GM19395 (cell line): ENCODE results near the gene INO80E.
"Not testable (repeated sequence)": the region's sequence is repeated elsewhere in the genome, so short reads cannot be mapped to it uniquely, and the experiment has no call there.

Experiments used
- ATAC-seq: cut with Tn5 transposase; IDR thresholded peaks from one replicate; pipeline ENCODE4 v1.9.1; 2021; ENCODE audit warnings: mild to moderate bottlenecking, moderate library complexity; ENCODE audit not compliant: unreplicated experiment

The INO80E gene

DNA sequence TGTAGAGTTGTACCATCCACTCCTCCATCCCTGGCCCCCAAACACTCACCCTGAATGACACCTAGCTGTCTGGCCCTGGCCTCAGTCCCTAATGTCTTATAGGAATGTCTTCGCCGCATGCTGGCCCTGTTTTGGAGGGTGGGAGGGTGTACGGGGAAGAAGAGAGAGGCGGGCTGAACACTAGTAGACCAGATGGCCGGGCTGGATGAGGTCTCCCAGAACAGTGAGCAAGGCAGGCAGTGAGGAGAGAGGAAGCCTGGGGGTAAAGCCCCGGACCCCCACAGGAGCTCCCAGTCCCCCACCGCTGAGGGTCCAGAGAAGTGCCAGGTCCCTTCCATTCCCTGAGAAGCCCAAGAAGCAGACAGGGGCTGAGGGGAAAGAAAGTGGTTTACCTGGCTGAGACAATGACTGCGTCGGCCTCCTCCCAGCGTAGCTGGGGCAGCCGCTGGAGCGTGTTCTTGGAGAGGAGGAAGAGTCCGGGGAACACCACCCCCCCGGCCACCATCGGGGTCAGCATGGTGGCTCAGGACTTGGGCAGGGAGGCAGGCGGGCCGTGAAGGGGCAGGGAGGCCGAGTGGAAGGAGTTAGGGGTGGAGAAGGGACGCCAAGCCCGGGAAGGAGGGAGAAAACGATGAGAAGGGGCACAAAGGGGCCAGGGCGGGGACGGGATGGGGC is 34.1 kb downstream of the INO80E start:
- no peak for ATAC-seq

DNA sequence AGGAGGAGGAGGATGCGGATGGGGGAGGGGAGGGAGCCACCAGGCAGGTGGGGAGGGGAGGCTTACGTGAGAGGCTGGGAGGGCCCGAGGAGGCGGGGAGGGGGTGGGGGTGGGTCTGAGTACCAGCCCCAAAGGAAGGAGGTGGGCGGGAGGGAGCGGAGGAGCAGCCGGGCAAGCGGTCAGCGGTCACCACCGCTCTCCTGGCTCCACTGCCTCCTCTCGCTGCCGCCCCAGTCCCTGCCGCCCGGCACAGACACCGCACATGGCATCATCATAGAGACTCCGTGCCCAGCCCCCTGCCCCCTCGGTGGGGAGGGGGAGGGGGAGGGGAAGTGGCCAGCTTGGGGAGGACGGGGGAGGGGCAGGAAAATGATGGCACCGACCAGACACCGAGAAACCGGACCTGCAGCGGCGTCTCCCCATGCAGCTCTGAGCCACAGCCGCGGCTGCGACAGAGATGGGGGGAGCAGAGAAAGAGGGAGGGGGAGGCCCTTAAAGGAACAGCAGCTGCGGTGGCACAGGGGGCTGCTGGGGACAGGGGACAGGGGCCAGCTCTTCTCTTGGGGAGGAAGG is 34.9 kb downstream of the INO80E start, which contains the start of gene TLCD3B:
Gene TLCD3B, minus strand, starts transcription at position 431 of the 573 bp plus-strand sequence. CDS start 744 bp downstream, outside the sequence.
- no peak for ATAC-seq

DNA sequence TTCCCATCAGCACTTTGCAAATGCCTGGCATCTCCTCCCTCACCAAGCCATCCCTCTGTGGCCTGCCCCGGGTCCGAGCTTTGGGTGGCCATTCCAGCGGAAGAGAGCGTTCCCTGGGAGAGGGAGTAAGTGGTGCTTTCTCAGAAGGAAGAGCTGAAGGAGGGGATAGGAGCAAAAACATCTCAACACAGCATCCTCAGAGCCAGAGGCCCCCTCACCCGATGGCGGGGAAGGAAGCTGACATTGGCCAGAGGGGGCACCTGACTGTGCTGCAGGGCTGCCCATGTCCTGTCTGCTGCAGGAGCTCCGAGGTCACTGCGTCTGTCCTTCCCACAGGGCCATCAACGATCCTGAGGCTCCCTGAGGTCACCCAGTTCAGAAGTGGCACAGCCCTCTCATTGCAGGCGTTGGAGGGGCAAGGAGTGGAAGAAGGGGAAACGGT is 35.5 kb downstream of the INO80E start:
- ATAC-seq: no peak

DNA sequence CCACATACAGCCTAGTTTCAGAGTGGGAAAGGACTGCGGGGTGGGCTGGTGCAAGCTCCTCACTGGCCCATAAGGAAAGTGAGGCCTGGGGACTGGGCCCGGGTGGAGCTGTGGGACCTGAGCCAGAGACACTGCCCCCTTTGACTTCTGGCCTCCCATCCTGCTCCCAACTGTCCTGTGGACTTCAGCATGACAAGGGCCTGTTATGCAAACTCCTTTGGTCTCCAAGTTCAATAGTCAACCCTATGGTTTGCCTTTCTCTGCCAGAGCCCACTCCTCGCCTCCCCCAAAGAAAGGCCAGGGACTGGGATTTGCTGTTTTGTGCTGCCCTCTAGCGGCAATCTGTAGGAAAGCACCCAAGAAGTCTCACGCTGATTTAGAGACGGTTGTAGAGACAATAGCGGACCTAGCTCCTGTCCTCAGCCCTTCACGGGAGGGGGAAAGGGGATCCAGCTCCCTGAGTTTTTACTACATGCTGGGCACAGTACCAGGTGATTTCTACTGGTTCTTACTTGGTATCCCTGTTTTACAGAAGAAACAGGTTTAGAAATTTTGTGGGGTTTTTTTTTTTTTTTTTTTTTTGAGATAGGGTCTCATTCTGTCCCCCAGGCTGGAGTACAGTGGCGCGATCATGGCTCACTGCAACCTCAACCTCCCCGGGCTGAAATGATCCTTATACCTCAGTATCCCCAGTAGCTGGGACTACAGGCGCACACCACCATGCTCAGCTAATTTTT is 36.2 kb downstream of the INO80E start:
- no peak for ATAC-seq

DNA sequence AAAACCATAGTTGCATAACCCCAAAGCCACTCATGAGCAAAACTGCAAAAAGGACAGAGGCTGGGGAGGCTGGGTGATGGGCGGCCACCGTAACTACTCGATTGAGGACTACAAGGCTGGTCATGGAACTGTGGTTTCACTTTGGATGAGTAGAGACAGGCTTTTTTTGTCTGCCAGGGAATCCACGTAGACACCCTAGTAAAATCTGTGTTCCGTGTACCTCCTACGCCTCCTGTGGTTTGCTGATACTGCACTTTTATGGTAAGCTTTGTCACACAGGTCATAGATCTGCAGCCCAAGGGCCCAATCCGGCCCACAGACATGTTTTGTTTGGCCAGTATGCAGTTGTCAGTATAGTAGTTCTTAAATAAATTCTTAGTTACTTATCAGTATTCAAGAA is 37.2 kb downstream of the INO80E start:
- ATAC-seq: no peak

DNA sequence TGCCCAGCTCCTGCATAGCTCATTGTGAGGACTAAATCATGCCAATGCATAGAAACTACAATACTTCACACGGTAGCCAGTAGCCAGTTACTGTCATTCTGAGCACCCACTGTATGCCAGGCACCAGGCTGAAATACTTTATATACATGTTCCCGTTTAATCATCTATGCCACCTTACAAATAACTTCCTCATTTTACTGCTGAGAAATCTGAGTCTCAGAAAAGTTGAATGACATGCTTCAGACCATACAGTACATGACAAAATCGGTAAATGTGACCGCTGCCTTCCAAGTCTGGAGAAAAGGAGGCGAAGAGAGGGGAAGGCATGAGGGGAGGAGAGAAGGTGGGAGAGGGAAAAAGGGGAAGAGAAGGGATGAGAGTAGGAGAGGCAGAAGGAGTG is 44.2 kb downstream of the INO80E start:
- no peak for ATAC-seq

DNA sequence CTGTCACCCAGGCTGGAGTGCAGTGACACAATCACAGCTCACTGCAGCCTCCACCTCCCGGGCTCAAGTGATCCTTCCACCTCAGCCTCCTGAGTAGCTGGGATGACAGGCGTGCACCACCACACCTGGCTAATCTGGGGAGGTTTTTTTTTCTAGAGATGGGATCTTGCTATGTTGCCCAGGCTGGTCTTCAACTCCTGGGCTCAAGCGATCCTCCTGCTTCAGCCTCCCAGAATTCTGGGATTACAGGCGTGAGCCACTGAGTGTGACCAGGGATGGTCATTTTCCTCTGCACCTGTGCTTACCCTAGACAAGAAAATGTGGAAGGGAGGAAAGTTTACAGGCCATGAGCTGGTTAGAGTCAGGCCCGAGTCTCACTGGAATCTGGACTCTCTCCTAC is 44.6 kb downstream of the INO80E start:
- ATAC-seq: not testable (repeated sequence)

DNA sequence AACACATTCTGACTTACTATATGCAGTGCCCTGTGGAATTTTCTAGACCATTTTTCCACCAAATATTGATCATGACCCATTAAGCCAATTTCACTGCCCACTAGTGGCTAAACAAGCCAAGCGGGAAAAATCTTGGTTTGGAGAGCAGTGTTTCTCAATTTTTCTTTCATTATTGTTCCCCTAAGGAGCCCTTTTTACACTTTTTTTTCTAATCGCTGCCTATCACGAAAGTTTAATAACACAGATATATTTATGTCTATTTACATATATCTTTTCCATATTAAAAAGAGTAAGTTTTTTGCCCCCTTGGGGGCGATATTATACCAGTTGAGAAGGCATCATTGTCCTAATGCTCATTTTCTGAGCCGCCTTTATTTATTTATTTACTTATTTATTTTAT is 45.8 kb downstream of the INO80E start:
- no peak for ATAC-seq

DNA sequence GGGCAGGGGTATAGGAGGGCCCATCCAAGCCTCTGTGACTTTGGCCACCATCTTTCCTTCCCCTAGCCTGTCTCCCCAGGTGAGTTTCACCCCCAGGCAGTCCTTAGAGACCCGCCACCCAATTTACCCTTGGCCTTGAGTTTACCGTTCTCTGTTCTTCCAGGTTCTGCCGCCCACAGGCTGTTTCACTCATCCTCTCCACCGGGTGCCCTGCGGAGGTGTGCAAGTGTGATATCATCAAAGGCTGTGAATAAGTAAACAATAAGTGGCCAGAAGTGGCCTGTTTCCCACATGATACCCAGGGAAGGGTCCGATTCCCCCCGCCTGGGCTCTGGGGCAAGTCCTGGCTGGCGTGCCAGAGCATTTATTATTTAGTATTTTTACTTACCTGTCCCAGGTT is 50.1 kb downstream of the INO80E start:
- no peak for ATAC-seq

DNA sequence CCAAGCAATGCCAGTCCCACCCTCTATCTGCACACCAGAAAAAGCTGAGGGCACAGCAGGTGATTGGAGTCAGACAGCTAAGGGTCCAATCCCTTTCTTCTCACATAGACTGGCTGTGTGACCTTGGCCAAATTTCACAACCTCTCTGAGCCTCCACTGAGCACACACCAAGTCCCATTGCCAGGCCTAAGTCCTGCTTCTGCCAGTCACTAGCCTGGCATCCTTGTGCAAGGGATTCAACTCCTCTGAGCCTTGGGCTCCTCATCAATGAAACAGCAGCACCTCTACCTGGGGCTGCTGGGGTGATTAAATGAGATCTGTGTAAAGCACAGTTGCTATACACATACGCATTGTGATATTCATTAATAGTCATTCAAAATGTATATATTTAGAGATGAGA is 50.5 kb downstream of the INO80E start:
- no peak for ATAC-seq

DNA sequence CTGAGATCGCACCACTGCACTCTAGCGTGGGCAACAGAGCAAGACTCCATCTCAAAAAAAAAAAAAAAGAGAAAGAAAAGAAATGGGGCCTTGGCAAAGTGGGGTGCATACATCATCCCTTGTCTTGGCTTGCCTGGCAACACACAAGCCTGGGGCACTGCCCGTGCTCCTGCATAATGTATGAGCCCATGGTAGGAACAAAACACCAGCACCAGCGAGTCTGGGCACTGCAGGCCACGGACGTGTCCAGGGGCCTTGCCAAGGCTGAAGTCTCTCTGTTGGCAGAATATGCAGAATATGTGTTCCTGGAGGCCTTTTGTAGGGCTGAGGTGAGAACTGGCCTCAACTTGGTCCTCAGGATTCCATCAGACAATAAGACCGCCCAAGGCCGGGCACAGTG is 53.8 kb downstream of the INO80E start:
- ATAC-seq: no peak

DNA sequence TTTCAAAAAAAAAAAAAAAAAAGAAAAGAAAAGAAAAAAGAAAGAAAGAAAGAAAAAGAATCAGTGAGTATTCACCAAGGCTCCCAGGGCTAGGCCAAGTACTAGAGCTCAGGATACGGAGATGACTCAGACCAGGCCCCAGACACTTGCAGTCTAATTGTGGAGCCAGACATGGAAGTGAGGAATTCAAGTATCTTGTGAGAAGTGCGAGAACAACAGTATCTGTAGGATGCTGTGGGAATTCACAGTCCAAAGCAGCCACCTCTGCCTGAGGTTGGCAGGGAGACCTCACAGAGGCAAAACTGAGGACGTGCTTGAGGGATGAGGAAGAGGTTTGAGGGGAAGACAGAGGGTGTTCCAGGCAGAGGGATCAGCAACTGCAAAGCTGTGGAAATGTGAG is 55.5 kb downstream of the INO80E start:
- ATAC-seq: no peak

DNA sequence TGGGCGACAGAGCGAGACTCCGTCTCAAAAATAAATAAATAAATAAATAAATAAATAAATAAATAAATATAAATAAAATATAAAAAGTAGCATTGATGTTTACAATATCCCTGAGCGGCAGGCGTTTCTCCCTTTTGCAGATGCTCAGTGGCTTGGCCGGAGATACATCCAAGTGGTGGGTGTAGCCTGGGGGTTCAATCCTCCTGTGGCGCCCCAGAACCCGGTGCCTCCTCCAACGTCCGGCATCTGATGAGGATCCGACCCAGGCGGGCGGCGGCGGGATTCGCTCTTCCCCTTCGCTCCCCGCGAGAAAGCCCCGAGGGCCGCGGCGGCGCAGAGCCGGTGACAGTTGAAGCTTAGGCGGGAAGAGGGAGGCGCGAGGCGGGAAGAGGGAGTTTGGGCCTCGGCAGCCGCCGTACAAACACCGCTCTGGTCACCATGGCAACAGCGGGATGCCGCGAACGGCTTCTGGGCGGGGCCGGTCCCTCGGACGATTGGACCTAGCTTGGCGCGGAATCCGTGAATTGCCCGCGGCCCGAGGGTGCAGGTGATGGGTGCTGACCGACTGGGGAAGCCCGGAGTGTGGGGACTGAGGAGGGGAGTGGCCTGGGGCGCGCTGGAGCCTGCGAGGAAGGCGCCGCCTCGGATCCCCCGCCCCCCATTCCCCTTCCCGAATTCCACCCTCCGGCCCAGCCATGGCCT is 56.8 kb downstream of the INO80E start:
- ATAC-seq: peak; percentile 67

DNA sequence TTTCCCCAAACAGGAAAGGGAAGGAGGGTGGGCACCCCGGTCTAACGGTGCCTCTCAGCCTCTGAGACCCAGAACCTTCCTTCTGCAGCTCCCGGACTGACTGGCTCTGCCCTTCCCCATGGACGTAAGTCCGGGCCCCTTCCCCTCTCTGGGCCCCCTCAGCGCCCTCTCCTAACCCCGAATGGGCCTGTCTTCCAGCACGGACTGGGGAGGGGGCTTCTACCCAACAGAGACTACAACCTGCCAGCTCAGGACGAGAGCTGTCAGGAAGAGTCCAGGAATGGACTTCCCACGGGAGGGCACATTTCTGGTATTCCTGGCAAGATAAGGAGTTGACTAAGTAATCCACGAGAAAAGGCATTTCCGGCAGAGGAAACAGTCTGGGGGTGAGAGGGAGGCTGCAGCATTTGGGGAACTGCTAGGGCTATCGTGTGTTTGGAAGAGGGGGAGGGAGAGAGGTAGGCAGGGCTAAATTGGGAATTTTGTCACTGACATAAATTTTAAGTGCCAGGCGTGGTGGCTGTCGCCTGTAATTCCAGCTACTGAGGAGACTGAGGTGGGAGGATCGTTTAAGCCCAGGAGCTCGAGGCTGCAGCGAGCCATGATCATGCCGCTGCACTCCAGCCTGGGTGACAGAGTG is 57.5 kb downstream of the INO80E start:
- ATAC-seq: no peak

DNA sequence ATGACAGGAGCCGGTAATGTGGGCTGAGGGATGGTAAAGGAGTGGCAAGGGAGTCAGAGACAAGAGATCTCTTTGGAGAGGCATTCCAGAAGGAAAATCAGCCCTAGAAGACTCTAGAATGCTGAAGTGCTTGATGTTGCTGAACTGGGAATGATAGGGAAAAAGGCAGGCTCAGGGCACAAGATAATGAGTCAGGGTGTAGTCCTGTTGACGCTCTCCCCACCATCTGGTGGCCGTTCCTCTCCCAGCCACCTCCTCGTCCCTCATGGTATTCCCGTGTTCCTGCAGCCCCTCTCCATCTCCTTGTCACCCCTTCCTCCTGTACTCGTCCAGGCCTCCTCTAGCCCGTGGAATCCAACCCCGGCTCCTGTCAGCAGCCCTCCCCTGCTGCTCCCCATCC is 58.4 kb downstream of the INO80E start:
- ATAC-seq: no peak

DNA sequence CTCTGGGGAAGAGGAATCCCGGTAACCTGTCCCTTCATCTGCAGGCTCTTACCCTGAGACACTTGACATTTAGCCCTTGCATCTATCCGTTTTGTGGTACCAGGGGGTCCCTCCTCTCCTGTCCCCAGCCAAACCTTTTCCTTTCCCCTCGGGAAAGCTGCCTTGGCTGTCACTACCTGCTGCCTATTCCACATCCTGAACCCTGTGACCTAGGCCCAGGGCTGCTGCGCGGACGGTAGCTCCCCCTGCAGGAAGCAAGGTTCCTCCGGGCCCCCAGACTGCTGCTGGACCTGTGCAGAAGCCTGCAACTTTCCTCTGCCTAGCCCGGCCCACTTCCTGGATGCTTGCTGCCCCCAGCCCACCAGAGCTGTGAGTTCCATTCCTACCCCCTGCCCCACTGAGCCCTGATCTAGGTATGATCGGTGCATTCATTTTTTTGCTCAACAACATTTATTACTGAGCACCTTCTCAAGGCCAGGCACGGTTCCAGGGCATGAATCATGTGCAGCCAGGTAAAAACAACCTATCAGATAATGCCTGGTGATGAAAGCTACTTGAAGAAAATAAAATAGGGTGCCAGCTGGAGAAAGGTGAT is 59.0 kb downstream of the INO80E start:
- ATAC-seq: no peak
